DOHH2 (cell line): ENCODE measurements around the gene COX6B1.
A peak's percentile ranks its signal among the peaks of the same experiment; 100 is the strongest.

ENCODE experiments used
- H3F3A ChIP-seq: fragments of 200-600 bp; sonication (generic), shearing (Covaris generic); 2 replicates; pipeline ENCODE4 v1.6.0; 2016; ENCODE audit warnings: antibody characterized with exemption, mild to moderate bottlenecking; ENCODE audit not compliant: control insufficient read depth, insufficient read depth
- H3K27ac ChIP-seq: fragments of 200-600 bp; sonication (generic); 2 replicates; pipeline ENCODE4 v1.5.1; 2014; ENCODE audit warnings: low read depth, mild to moderate bottlenecking, low read length, moderate library complexity
- H3K27me3 ChIP-seq: fragments of 200-600 bp; sonication (generic); 2 replicates; pipeline ENCODE4 v1.6.1; 2014; ENCODE audit warnings: mild to moderate bottlenecking, low read length, mixed read lengths; ENCODE audit not compliant: control insufficient read depth
- H3K36me3 ChIP-seq: fragments of 200-600 bp; sonication (generic); 2 replicates; pipeline ENCODE4 v1.6.1; 2014; ENCODE audit warnings: mild to moderate bottlenecking, low read length, moderate library complexity, mixed read lengths; ENCODE audit not compliant: control insufficient read depth
- H3K4me1 ChIP-seq: fragments of 200-600 bp; sonication (generic); 2 replicates; pipeline ENCODE4 v1.6.1; 2014; ENCODE audit warnings: mild to moderate bottlenecking, low read length, mixed read lengths; ENCODE audit not compliant: control insufficient read depth
- H3K4me2 ChIP-seq: fragments of 200-600 bp; sonication (generic); 2 replicates; pipeline ENCODE4 v1.6.0; 2014; ENCODE audit warnings: mild to moderate bottlenecking, low read length, moderate library complexity
- H3K4me3 ChIP-seq: fragments of 200-600 bp; sonication (generic); 2 replicates; pipeline ENCODE4 v1.5.1; 2014; ENCODE audit warnings: mild to moderate bottlenecking, low read length, mixed read lengths
- H3K79me2 ChIP-seq: fragments of 200-600 bp; sonication (generic); 2 replicates; pipeline ENCODE4 v1.6.1; 2014; ENCODE audit warnings: mild to moderate bottlenecking, low read length, mixed read lengths; ENCODE audit not compliant: control insufficient read depth
- H3K9me2 ChIP-seq: fragments of 200-600 bp; sonication (generic); replicated peaks from 2 replicates; pipeline ENCODE4 v1.6.1; 2014; ENCODE audit warnings: mild to moderate bottlenecking, low read length, mixed read lengths; ENCODE audit not compliant: control insufficient read depth
- H3K9me3 ChIP-seq: fragments of 200-600 bp; sonication (generic); 2 replicates; pipeline ENCODE4 v1.6.1; 2014; ENCODE audit warnings: antibody characterized with exemption, low read length, mixed read lengths; ENCODE audit not compliant: control insufficient read depth, insufficient read depth
- H4K20me1 ChIP-seq: fragments of 200-600 bp; sonication (generic); 2 replicates; pipeline ENCODE4 v1.6.0; 2014; ENCODE audit warnings: low read depth, mild to moderate bottlenecking, antibody characterized with exemption, low read length, moderate library complexity; ENCODE audit not compliant: control insufficient read depth, insufficient read depth
- CTCF ChIP-seq: fragments of 200-600 bp; sonication (generic); IDR thresholded peaks from one replicate; pipeline ENCODE4 v1.5.1; 2014; ENCODE audit warnings: antibody characterized with exemption, mild to moderate bottlenecking, low read depth, low read length; ENCODE audit not compliant: poor library complexity, severe bottlenecking
- EZH2phosphoT487 ChIP-seq: fragments of 200-600 bp; sonication (generic); IDR thresholded peaks from 2 replicates; pipeline ENCODE4 v1.6.1; 2017; ENCODE audit warnings: borderline replicate concordance, mild to moderate bottlenecking, antibody characterized with exemption, low read length, moderate library complexity, mixed read lengths

COX6B1 gene

GRCh38 chr19:35644206-35644986 is 3.7 kb upstream of the COX6B1 start:
- Histone ChIP-seq H3K27ac (peak overlapping the region; percentile 34), H3K36me3 (peaks cover 6% of the 10 kb centered on the region)
- TF ChIP-seq EZH2phosphoT487 (no peak), CTCF (no peak)

GRCh38 chr19:35644987-35645679 is 3.0 kb upstream of the COX6B1 start:
- no peaks in the 10 kb centered on the region for H3K9me2 ChIP-seq
- H3K9me3 ChIP-seq = no peaks in the 10 kb centered on the region

More at GRCh38 chr19:35644206-35644986, 3.7 kb upstream of the COX6B1 start:
- no peaks in the 10 kb centered on the region for H3K9me3 ChIP-seq
- peaks cover 3% of the 10 kb centered on the region; the same call in 1 of the 2 replicates for H4K20me1 ChIP-seq
- no peaks in the 10 kb centered on the region for H3K9me2 ChIP-seq
- peaks cover 55% of the 10 kb centered on the region for H3K4me1 ChIP-seq
- H3K4me2 ChIP-seq = peak overlapping the region; percentile 92
- H3K4me3 ChIP-seq = peak overlapping the region; percentile 81
- H3F3A ChIP-seq = peaks cover 13% of the 10 kb centered on the region
- peaks cover 13% of the 10 kb centered on the region for H3K79me2 ChIP-seq
- H3K27me3 ChIP-seq = no peaks in the 10 kb centered on the region

More at GRCh38 chr19:35644987-35645679, 3.0 kb upstream of the COX6B1 start:
- peaks cover 10% of the 10 kb centered on the region for H3F3A ChIP-seq
- H4K20me1 ChIP-seq = peaks cover 3% of the 10 kb centered on the region; the same call in 1 of the 2 replicates
- peak overlapping the region; percentile 92 for H3K4me2 ChIP-seq
- H3K27me3 ChIP-seq = no peaks in the 10 kb centered on the region
- TF ChIP-seq EZH2phosphoT487 (no peak), CTCF (no peak)
- H3K4me3 ChIP-seq = peak overlapping the region; percentile 81
- H3K27ac ChIP-seq = peak overlapping the region; percentile 29; the same call in 1 of the 2 replicates
- H3K36me3 ChIP-seq = peaks cover 12% of the 10 kb centered on the region
- H3K79me2 ChIP-seq = peaks cover 20% of the 10 kb centered on the region
- H3K4me1 ChIP-seq = peaks cover 62% of the 10 kb centered on the region
